Measurements from ENCODE around the gene NBEAL1. TPM values are rescaled to one million over a fixed set of nuclear protein-coding genes. Genes with fewer than 3 reads are reported as not detected.

The NBEAL1 gene
- total and polyA plus RNA-seq, 2 of the 8 experiments (the other 6 are each of a cell fraction or from before 2014, with no cell fraction given): 2.3 to 10.7 TPM

DNA sequence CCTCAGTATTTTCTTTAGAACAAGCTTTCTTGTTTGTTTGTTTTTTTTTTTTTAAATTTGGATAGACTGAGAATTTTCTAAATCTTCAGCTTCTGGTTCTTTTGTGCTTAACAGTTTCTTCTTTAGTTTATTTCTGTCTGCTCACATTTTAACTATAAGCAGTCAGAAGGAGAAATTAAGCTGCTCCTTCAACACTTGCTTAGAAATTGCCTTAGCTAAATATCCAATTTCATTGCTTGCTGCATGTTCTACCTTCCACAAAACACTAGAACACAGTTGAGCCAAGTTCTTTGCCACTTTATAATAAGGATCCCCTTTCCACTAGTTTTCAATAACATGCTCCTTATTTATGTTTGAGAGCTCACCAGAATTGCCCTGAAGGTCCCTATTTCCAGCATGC is 57.7 kb downstream of the NBEAL1 start:
- no peak overlapping the region for H2BK120ac ChIP-seq (replicated peaks; ENCODE audit: low read depth, low read length)
- H3K23ac ChIP-seq (ENCODE audit: insufficient read length): no peak overlapping the region
- H2BK15ac ChIP-seq (ENCODE audit: low read length): no peak overlapping the region
- H4K20me1 ChIP-seq (replicated peaks in 1 of 2; ENCODE audit: control insufficient read depth in 1 of 2, insufficient read depth in 2 of 2, low read length in 2 of 2): no peaks in the 10 kb centered on the region
- no peak overlapping the region for H3K9ac ChIP-seq (replicated peaks in 1 of 4; ENCODE audit: extremely low read depth in 1 of 4, low read depth in 3 of 4, low read length in 3 of 4)
- H4K5ac ChIP-seq (ENCODE audit: insufficient read length, low read depth, low read length): no peak overlapping the region
- no peak overlapping the region for H2AK5ac ChIP-seq (ENCODE audit: low read depth, low read length)
- H3K56ac ChIP-seq (replicated peaks; ENCODE audit: insufficient read length, low read depth, low read length): no peak overlapping the region
- no peaks in the 10 kb centered on the region for H3K27me3 ChIP-seq (replicated peaks in 1 of 4; ENCODE audit: control insufficient read depth in 3 of 4, extremely low read depth in 1 of 4, insufficient read depth in 3 of 4, low read length in 3 of 4)
- FAIRE-seq: no peak
- H2BK20ac ChIP-seq (ENCODE audit: low read length): no peak overlapping the region
- H3K14ac ChIP-seq (ENCODE audit: insufficient read length): no peak overlapping the region
- no peak overlapping the region for H4K8ac ChIP-seq (ENCODE audit: extremely low read depth, insufficient read depth, low read length)
- H3K4me2 ChIP-seq (ENCODE audit: insufficient read depth in 1 of 2, low read depth in 2 of 2, low read length in 2 of 2): no peak overlapping the region
- no peaks in the 10 kb centered on the region for H3K79me2 ChIP-seq (ENCODE audit: control insufficient read depth in 1 of 2, insufficient read depth in 2 of 2, low read length in 2 of 2)
- H3K36me3 ChIP-seq (ENCODE audit: control insufficient read depth in 2 of 4, insufficient read depth in 4 of 4, low read length in 3 of 4): no peaks in the 10 kb centered on the region; a peak in 2 of 8 replicates
- POLR2A ChIA-PET (ENCODE audit: partially characterized antibody): no interaction called here
- H4K91ac ChIP-seq (replicated peaks; ENCODE audit: insufficient read length, low read length): no peak overlapping the region
- DNase-seq (ENCODE audit: low read depth in 1 of 2, low spot score in 2 of 2): no peak
- no peak overlapping the region for H3K4ac ChIP-seq (replicated peaks; ENCODE audit: insufficient read length, low read depth, low read length)
- no peaks in the 10 kb centered on the region for H3K23me2 ChIP-seq (ENCODE audit: low read depth, low read length)
- no peak overlapping the region for H3K27ac ChIP-seq (ENCODE audit: low read depth, low read length)
- H3K18ac ChIP-seq (ENCODE audit: extremely low read depth, low read length): no peak overlapping the region
- no peak overlapping the region for H3K4me3 ChIP-seq (ENCODE audit: extremely low read depth in 1 of 4, insufficient read depth in 2 of 4, low read depth in 3 of 4, low read length in 4 of 4)
- no peaks in the 10 kb centered on the region for H3K4me1 ChIP-seq (replicated peaks in 1 of 4; ENCODE audit: control insufficient read depth in 3 of 4, insufficient read depth in 4 of 4, low read length in 3 of 4)
- H3K79me1 ChIP-seq (ENCODE audit: low read depth, low read length): no peaks in the 10 kb centered on the region
- H3K9me3 ChIP-seq (ENCODE audit: insufficient read depth in 2 of 2, low read depth in 1 of 2, low read length in 1 of 2): no peaks in the 10 kb centered on the region; a peak in 1 of 4 replicates
- CTCF ChIA-PET (ENCODE audit: partially characterized antibody): interaction anchor here (1.3 kb wide), 1 partner anchor 13 kb away, joined by 4 read pairs; no protein-coding TSS in a partner anchor
- H2BK5ac ChIP-seq (ENCODE audit: low read depth, low read length): no peak overlapping the region
- no peak overlapping the region for H2BK12ac ChIP-seq (ENCODE audit: low read depth, low read length)
- H2AFZ ChIP-seq (ENCODE audit: low read length): no peak overlapping the region
- TF ChIP-seq CEBPB (IDR thresholded peaks at IDR 0.05; ENCODE audit: low read depth, low read length): no peak
- TF ChIP-seq, protein P1, sequence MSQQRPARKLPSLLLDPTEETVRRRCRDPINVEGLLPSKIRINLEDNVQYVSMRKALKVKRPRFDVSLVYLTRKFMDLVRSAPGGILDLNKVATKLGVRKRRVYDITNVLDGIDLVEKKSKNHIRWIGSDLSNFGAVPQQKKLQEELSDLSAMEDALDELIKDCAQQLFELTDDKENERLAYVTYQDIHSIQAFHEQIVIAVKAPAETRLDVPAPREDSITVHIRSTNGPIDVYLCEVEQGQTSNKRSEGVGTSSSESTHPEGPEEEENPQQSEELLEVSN (IDR thresholded peaks at IDR 0.05): no peak
- TF ChIP-seq TEAD4 (IDR thresholded peaks at IDR 0.05; ENCODE audit: low read depth, low read length): no peak
- no peak for TF ChIP-seq KDM4A (IDR thresholded peaks at IDR 0.05; ENCODE audit: low read depth, low read length, severe bottlenecking)
- TF ChIP-seq, protein P2, sequence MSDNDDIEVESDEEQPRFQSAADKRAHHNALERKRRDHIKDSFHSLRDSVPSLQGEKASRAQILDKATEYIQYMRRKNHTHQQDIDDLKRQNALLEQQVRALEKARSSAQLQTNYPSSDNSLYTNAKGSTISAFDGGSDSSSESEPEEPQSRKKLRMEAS (IDR thresholded peaks at IDR 0.05): no peak
- no peak for TF ChIP-seq JUND (IDR thresholded peaks at IDR 0.05; ENCODE audit: low read length)
- TF ChIP-seq YY1 (IDR thresholded peaks at IDR 0.05; ENCODE audit: low read depth, low read length): no peak
- no peak for TF ChIP-seq SP4 (IDR thresholded peaks at IDR 0.05; ENCODE audit: low read length)
- TF ChIP-seq KDM1A (IDR thresholded peaks at IDR 0.05; ENCODE audit: borderline replicate concordance, low read length): no peak
- no peak for TF ChIP-seq RNF2 (IDR thresholded peaks at IDR 0.05; ENCODE audit: borderline replicate concordance, low read depth, low read length, missing control alignments, poor library complexity, severe bottlenecking)
- no peak for TF ChIP-seq TAF1 (IDR thresholded peaks at IDR 0.05; ENCODE audit: low read depth, low read length)
- TF ChIP-seq SP2 (IDR thresholded peaks at IDR 0.05; ENCODE audit: low read length): no peak
- no peak for TF ChIP-seq SIN3A (conservative IDR thresholded peaks at IDR 0.05 in 1 of 2, IDR thresholded peaks at IDR 0.05 in 1 of 2; ENCODE audit: low read depth in 1 of 2, low read length in 2 of 2)
- no peak for TF ChIP-seq CBX8 (IDR thresholded peaks at IDR 0.05; ENCODE audit: borderline replicate concordance, low read depth, low read length)
- TF ChIP-seq GABPA (IDR thresholded peaks at IDR 0.05; ENCODE audit: borderline replicate concordance, insufficient read depth, low read length): no peak
